ENCODE measurements around the gene IPO13. TPM values are rescaled to one million over a fixed set of nuclear protein-coding genes. Genes with fewer than 3 reads are reported as not detected.

The IPO13 gene, protein sequence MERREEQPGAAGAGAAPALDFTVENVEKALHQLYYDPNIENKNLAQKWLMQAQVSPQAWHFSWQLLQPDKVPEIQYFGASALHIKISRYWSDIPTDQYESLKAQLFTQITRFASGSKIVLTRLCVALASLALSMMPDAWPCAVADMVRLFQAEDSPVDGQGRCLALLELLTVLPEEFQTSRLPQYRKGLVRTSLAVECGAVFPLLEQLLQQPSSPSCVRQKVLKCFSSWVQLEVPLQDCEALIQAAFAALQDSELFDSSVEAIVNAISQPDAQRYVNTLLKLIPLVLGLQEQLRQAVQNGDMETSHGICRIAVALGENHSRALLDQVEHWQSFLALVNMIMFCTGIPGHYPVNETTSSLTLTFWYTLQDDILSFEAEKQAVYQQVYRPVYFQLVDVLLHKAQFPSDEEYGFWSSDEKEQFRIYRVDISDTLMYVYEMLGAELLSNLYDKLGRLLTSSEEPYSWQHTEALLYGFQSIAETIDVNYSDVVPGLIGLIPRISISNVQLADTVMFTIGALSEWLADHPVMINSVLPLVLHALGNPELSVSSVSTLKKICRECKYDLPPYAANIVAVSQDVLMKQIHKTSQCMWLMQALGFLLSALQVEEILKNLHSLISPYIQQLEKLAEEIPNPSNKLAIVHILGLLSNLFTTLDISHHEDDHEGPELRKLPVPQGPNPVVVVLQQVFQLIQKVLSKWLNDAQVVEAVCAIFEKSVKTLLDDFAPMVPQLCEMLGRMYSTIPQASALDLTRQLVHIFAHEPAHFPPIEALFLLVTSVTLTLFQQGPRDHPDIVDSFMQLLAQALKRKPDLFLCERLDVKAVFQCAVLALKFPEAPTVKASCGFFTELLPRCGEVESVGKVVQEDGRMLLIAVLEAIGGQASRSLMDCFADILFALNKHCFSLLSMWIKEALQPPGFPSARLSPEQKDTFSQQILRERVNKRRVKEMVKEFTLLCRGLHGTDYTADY
- total RNA-seq, result 10 to 100 TPM in 1 of 2 experiments, 1 to 10 TPM in 1; 8.0 to 12.4 TPM

DNA sequence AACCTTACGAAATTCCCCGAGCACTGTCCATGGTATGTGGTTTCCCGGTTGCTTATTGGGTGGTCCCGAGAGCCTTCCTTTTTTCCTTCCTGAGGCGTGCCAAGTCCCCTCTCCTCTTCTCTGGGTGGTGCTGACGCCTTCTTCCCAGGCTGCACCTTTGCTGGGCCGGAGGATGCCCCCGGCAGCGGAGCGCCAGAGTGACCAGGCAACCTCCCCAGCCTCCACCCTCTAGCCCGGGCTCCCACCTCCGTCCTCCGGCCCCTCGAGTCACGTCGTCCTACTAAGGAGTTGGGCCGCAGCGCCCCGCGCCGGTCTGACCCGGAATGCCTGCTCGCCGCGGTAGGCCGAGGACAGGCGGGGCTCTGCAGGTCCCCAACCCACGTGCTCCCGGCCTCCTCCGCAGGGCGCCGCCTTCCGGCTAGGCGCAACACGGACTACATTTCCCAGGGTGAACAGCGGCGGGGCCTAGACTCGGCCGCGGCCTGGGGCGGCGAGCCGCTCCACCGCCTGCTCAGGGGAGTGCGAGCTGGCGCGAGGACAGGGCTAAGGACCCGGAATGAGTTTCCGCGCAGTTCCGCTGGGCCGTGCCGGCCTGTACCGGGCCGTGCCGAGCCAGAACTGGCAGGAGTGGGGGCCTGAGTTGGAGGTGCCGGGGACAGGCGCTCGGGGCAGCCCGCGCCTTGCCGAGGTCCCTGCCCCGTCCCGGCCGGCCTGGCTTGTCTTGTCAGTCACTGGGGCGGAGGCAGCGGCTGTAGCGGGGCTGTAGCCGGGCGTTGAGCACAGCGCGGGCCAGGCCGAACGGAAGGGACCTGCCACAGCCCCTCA lies at the start of gene IPO13:
Gene IPO13, plus strand, starts transcription at position 715 of the 825 bp plus-strand sequence. CDS start 651 bp downstream, outside the sequence.
- Mint-ChIP-seq H3K9me3 (no peaks in the 10 kb centered on the region), H3K4me1 (ENCODE audit: low read depth) (peaks cover 39% of the 10 kb centered on the region), H3K27me3 (ENCODE audit: low read depth) (no peaks in the 10 kb centered on the region), H3K4me3 (peak within 1 kb of the TSS; percentile 90), H3K36me3 (ENCODE audit: low read depth) (peaks cover 7% of the 10 kb centered on the region), H3K27ac (peak within 1 kb of the TSS; percentile 88)
- intact Hi-C loops (cut with micrococcal nuclease), result loop anchor here (1.0 to 10.0 kb wide), 10 partner anchors 12 to 582 kb away; partner anchors contain the start of genes ATP6V0B, CCDC24, ELOVL1 and KDM4A
- peak; percentile 97 for DNase-seq
- CTCF ChIA-PET, result interaction anchor here (0.6 to 5.6 kb wide), 18 partner anchors 9 to 434 kb away, joined by 3 to 76 read pairs (median 4); partner anchors contain the start of genes ARTN and PTPRF

DNA sequence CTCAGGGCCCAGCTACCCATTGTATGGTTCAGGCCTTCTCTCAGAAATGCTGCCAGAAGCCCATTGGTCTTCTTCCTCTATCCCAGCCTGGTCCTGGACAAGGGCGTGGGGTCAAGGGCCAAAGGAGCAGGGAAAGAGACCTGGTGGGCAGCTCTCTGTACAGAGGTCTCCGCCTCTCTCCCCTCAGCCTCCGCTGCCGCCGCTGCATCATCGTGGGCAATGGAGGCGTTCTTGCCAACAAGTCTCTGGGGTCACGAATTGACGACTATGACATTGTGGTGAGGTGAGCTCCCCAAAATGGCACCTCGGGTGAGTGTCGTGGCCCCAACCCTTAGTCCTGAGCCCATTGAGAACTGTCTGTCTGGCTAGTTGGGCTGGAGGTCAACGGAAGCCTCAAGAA lies 47.8 kb upstream of the IPO13 start:
- Mint-ChIP-seq H3K4me3 (no peak overlapping the region), H3K36me3 (ENCODE audit: low read depth) (peaks cover 14% of the 10 kb centered on the region), H3K9me3 (no peaks in the 10 kb centered on the region), H3K27ac (no peak overlapping the region), H3K4me1 (ENCODE audit: low read depth) (no peaks in the 10 kb centered on the region), H3K27me3 (ENCODE audit: low read depth) (no peaks in the 10 kb centered on the region)
- CTCF ChIA-PET, result interaction anchor here (0.6 kb wide), 1 partner anchor 339 kb away, joined by 3 read pairs; no protein-coding TSS in a partner anchor
- DNase-seq, result no peak
- intact Hi-C loops (cut with micrococcal nuclease), result no loop called here

DNA sequence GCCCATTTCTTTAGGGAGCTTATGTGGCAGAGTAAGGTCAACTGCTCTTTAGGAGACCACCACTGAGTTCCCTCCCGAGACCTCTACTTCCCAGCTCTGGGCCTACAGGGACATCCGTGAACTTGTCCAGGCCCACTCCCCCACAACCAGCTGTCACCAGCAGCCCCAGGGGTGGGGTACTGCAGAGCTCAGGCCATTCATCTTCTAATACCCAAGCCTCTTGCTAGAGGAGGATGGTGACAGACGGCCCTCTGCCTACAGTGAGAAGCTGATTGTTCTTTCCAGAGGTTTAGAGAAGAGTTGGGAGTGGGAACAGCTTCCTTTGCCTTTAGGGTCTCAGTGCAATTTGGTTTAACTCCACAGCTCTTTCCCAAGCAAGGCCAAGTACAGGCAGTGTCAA lies 46.4 kb upstream of the IPO13 start:
- Mint-ChIP-seq H3K27me3 (ENCODE audit: low read depth) (no peaks in the 10 kb centered on the region), H3K27ac (no peak overlapping the region), H3K4me3 (no peak overlapping the region), H3K9me3 (no peaks in the 10 kb centered on the region), H3K4me1 (ENCODE audit: low read depth) (no peaks in the 10 kb centered on the region), H3K36me3 (ENCODE audit: low read depth) (peaks cover 9% of the 10 kb centered on the region)
- CTCF ChIA-PET, result no interaction called here
- no peak for DNase-seq
- intact Hi-C loops (cut with micrococcal nuclease), result no loop called here

DNA sequence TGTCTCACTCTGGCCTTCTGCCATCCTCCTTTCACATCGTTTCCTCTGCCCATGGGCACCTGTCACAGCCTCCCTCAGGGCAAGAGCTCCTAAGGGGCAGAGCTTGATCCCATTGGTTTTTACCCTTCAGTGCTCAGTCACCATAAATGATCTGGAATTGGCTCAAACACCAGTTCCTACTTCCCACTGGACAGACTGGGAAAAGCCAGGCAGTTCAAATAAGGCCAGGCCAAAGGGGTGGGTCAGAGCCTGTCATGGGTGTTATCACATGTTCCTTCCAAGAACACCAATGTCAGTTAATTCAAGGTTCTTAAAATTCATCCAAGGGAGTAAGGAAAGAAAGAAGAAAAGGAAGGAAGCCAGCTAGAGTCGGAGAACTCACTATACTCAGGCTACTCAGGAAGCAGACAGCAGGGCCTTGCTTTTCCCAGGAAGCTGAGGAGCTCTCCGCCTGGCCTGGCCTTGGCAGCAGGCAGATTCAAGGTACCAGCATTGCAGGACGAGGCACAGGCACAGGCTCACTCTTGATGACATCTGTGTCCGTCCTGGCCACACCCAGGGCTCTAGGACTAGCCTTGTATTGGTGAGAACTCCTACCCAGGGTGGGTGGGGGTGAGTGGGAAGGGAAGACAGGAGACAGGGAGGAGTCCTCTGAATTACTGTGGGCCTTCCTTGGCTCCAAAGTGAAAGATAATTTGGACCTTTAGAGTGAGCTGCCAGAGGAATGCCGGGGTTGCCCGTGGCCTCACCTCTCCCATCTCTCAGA lies 45.4 kb upstream of the IPO13 start:
- Mint-ChIP-seq H3K4me1 (ENCODE audit: low read depth) (no peaks in the 10 kb centered on the region), H3K27ac (no peak overlapping the region), H3K9me3 (no peaks in the 10 kb centered on the region), H3K36me3 (ENCODE audit: low read depth) (peaks cover 8% of the 10 kb centered on the region), H3K27me3 (ENCODE audit: low read depth) (no peaks in the 10 kb centered on the region), H3K4me3 (no peak overlapping the region)
- CTCF ChIA-PET, result interaction anchor here (1.4 kb wide), 1 partner anchor 34 kb away, joined by 3 read pairs; no protein-coding TSS in a partner anchor
- intact Hi-C loops (cut with micrococcal nuclease), result no loop called here
- DNase-seq, result no peak

DNA sequence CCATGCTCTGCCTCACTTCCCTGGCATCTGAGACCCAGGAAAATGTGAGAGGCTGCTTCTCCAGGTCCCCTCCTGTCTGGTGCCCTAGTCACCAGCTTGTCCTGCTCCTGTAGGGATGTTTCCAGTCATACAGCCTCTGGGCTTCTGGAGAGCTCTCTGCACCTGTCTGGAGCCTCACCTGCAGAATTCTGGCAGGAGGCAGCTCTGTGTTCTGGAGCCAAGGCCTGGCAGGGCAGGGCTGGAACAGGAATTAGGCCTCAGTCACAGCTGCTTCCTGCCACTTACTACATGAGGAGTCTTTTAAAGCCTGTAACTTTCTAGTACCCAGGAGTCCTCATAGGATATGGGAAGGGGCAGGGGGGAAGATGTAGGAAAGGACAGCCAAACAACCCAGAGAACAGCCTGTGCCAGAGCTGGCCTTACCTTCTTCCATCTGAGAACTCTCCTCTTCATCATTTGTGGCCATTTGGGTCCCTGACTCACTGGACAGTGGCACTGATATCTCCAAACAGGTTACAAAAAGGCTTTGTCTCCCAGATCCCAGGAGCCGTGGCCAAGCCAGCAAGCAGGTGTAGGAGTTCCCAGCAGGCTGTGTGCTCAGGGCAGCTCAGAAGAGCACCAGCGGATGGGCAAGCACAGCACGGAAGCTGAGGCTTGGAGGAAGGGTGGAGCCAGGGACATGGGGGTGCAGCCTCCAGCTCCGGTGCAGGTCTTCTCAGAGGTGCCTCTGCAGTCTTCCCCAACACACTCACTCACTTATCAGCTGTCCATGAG lies 44.5 kb upstream of the IPO13 start:
- DNase-seq, result no peak
- CTCF ChIA-PET, result interaction anchor here (1.4 kb wide), 1 partner anchor 33 kb away, joined by 3 read pairs; no protein-coding TSS in a partner anchor
- H3K9me3 Mint-ChIP-seq, result no peaks in the 10 kb centered on the region
- no peaks in the 10 kb centered on the region for H3K4me1 Mint-ChIP-seq (ENCODE audit: low read depth)
- no peak overlapping the region for H3K27ac Mint-ChIP-seq
- no peaks in the 10 kb centered on the region for H3K27me3 Mint-ChIP-seq (ENCODE audit: low read depth)
- H3K4me3 Mint-ChIP-seq, result no peak overlapping the region
- intact Hi-C loops (cut with micrococcal nuclease), result no loop called here
- H3K36me3 Mint-ChIP-seq (ENCODE audit: low read depth), result peaks cover 8% of the 10 kb centered on the region

DNA sequence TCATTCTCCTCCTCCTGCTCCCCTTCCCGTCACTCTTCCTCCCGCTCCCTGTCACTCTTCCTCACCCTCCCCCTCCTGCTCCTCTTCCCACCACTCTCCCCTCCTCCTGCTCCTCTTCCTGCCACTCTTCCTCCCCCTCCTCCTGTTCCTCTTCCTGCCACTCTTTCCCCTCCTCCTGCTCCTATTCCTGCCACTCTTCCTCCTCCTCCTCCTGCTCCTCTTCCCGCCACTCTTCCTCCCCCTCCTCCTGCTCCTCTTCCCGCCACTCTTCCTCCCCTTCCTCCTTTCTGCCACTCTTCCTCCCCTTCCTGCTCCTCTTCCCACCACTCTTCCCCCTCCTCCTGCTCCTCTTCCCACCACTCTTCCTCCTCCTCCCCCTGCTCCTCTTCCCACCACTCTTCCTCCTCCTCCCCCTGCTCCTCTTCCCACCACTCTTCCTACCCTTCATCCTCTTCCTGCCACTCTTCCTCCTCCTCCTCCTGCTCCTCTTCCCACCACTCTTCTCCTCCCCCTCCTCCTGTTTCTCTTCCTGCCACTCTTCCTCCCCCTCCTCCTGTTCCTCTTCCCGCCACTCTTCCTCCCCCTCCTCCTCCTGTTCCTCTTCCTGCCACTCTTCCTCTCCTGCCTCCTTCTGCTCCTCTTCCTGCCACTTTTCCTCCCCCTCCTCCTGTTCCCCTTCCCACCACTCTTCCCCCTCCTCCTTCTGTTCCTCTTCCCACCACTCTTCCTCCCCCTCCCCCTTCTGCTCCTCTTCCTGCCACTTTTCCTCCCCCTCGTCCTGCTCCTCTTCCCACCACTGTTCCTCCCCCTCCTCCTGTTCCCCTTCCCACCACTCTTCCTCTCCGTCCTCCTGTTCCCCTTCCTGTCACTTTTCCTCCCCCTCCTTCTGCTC lies 41.8 kb upstream of the IPO13 start:
- Mint-ChIP-seq H3K4me1 (ENCODE audit: low read depth) (no peaks in the 10 kb centered on the region), H3K9me3 (no peaks in the 10 kb centered on the region), H3K27ac (no peak overlapping the region), H3K27me3 (ENCODE audit: low read depth) (no peaks in the 10 kb centered on the region), H3K4me3 (no peak overlapping the region), H3K36me3 (ENCODE audit: low read depth) (peaks cover 2% of the 10 kb centered on the region)
- intact Hi-C loops (cut with micrococcal nuclease), result no loop called here
- CTCF ChIA-PET, result interaction anchor here (0.6 kb wide), 1 partner anchor 144 kb away, joined by 3 read pairs; no protein-coding TSS in a partner anchor
- no peak for DNase-seq

DNA sequence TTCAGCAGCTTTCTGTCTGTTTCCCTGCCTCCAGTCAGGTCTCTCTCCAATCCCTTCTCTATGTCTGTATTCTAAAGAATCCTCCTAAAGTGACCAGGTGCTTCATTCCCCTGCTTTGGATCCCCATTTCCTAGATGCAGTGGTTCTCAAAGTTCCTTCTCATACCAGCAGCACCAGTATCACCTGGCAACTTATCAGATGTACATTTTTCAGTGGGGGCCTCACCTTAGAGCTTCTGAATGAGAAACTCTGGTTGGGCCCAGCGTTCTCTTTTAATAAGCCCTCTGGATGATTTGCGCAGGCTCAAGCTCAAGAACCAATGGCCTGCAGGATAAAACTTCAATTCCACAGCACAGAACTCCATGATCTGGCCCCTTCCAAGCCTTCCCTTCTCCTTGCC lies 38.5 kb upstream of the IPO13 start:
- Mint-ChIP-seq H3K27me3 (ENCODE audit: low read depth) (no peaks in the 10 kb centered on the region), H3K36me3 (ENCODE audit: low read depth) (no peaks in the 10 kb centered on the region), H3K9me3 (no peaks in the 10 kb centered on the region), H3K27ac (no peak overlapping the region), H3K4me1 (ENCODE audit: low read depth) (no peaks in the 10 kb centered on the region), H3K4me3 (no peak overlapping the region)
- intact Hi-C loops (cut with micrococcal nuclease), result no loop called here
- CTCF ChIA-PET, result interaction anchor here (0.9 kb wide), 1 partner anchor 37 kb away, joined by 3 read pairs; no protein-coding TSS in a partner anchor
- DNase-seq, result no peak

DNA sequence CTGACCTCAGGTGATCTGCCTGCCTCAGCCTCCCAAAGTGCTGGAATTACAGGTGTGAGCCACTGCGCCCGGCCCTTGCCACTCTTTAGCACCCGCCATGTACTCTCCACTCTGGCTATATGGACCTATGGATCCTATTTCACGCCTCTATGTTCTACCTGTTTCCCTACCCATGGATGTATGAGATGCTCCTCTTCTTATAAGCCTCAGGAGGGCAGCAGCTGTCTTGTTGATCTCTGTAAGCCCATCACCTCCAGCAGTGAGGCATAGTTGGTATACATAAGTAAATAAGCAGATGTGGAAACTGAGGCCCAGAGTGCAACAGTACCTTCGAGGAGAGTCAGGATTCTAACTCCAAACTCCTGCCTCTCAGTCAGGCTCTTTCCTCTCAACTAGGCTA lies 37.9 kb upstream of the IPO13 start:
- DNase-seq, result no peak
- Mint-ChIP-seq H3K36me3 (ENCODE audit: low read depth) (no peaks in the 10 kb centered on the region), H3K4me3 (no peak overlapping the region), H3K27ac (no peak overlapping the region), H3K27me3 (ENCODE audit: low read depth) (no peaks in the 10 kb centered on the region), H3K9me3 (no peaks in the 10 kb centered on the region), H3K4me1 (ENCODE audit: low read depth) (no peaks in the 10 kb centered on the region)
- intact Hi-C loops (cut with micrococcal nuclease), result no loop called here
- CTCF ChIA-PET, result interaction anchor here (0.9 kb wide), 1 partner anchor 37 kb away, joined by 3 read pairs; no protein-coding TSS in a partner anchor

DNA sequence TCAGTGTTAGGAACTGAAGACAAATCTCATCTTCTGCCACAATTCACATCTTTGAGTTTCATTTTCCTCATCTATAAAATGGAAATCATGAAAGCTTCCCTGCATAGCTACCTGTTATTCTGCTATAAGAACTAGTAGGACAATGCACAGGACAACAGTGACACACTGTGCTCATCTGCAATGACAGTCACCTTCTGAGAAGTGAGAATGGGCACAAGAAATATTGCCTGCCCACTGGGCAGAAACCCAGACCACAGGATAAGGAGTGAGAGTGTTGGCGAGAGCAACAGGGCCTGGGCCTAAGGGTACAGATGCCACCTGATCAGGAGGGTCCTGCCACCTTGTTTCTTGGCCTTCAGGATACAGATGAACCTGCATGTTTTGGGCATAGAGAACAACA lies 36.4 kb upstream of the IPO13 start:
- no peak overlapping the region for H3K27ac Mint-ChIP-seq
- intact Hi-C loops (cut with micrococcal nuclease), result no loop called here

DNA sequence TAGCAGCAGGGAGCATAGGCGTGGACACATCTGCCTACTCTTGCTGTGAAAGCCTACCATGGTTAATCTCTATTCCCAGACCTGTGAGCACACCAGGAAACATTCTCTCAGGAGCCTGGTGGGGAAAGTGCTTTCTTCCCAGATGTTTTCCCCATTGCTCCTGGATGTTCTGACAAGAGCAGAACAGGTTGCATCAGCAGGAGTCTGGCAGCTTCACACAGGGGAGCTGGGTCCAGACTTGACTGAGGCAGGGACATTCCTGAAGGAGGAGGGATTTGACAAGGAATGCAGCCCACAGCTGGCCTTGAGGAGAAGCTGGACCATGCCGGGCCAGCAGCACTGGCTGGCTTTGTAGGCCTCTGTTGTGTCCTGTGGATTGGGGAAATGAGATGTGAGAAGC lies 34.1 kb upstream of the IPO13 start:
- DNase-seq, result no peak
- Mint-ChIP-seq H3K36me3 (ENCODE audit: low read depth) (no peaks in the 10 kb centered on the region), H3K4me1 (ENCODE audit: low read depth) (no peaks in the 10 kb centered on the region), H3K4me3 (no peak overlapping the region), H3K9me3 (no peaks in the 10 kb centered on the region), H3K27me3 (ENCODE audit: low read depth) (no peaks in the 10 kb centered on the region), H3K27ac (no peak overlapping the region)
- CTCF ChIA-PET, result interaction anchor here (1.5 to 3.1 kb wide), 2 partner anchors 22 to 148 kb away, joined by 5 to 11 read pairs; no protein-coding TSS in a partner anchor
- intact Hi-C loops (cut with micrococcal nuclease), result no loop called here

More for the DNA sequence above, 36.4 kb upstream of the IPO13 start:
- CTCF ChIA-PET, result interaction anchor here (3.1 kb wide), 1 partner anchor 146 kb away, joined by 11 read pairs; no protein-coding TSS in a partner anchor
- DNase-seq, result no peak
- Mint-ChIP-seq H3K9me3 (no peaks in the 10 kb centered on the region), H3K4me3 (no peak overlapping the region), H3K4me1 (ENCODE audit: low read depth) (no peaks in the 10 kb centered on the region), H3K27me3 (ENCODE audit: low read depth) (no peaks in the 10 kb centered on the region), H3K36me3 (ENCODE audit: low read depth) (no peaks in the 10 kb centered on the region)

All from activated naive CD4-positive, alpha-beta T cell treated with anti-CD3 and anti-CD28 coated beads for 36 hours (primary cell).